A549 (cell line): Measurements from ENCODE around the gene IMMT.

ENCODE experiments used
- CTCF ChIP-seq: fragments of >200 bp; sonication (Bioruptor Twin); formaldehyde crosslinking; IDR thresholded peaks from 3 replicates; pipeline ENCODE4 v1.5.1; 2016
- E2F6 ChIP-seq: IDR thresholded peaks from 2 replicates; pipeline ENCODE4 v1.6.1; 2012; ENCODE audit warnings: low read depth, borderline replicate concordance
- RAD21 ChIP-seq, 2 experiments: fragments of >200 bp in 1 of 2; sonication (Bioruptor Twin) in 1 of 2; formaldehyde crosslinking in 1 of 2; IDR thresholded peaks in 1 of 2; conservative IDR thresholded peaks in 1 of 2; 2 replicates in 1 of 2; 3 replicates in 1 of 2; pipeline ENCODE4 v1.6.1; 2012 to 2018; ENCODE audit warnings: inconsistent platforms in 1 of 2

GRCh38 chr2:86136141-86136540 is 59.1 kb downstream of the IMMT start:
- no peak for TF ChIP-seq E2F6
- no peak for TF ChIP-seq CTCF
- no peak for TF ChIP-seq RAD21 (conservative IDR thresholded peaks at IDR 0.05 in 1 of 2, IDR thresholded peaks at IDR 0.05 in 1 of 2)
